GM04503 (cell line): Measurements from ENCODE around the gene FAR2.
"Not testable (repeated sequence)": the region's sequence is repeated elsewhere in the genome, so short reads cannot be mapped to it uniquely, and the experiment has no call there.

Experiments
- DNase-seq: peaks from one replicate; pipeline ENCODE4 v3.0.0-alpha.2; 2012; ENCODE audit warnings: low read depth

The FAR2 gene

DNA sequence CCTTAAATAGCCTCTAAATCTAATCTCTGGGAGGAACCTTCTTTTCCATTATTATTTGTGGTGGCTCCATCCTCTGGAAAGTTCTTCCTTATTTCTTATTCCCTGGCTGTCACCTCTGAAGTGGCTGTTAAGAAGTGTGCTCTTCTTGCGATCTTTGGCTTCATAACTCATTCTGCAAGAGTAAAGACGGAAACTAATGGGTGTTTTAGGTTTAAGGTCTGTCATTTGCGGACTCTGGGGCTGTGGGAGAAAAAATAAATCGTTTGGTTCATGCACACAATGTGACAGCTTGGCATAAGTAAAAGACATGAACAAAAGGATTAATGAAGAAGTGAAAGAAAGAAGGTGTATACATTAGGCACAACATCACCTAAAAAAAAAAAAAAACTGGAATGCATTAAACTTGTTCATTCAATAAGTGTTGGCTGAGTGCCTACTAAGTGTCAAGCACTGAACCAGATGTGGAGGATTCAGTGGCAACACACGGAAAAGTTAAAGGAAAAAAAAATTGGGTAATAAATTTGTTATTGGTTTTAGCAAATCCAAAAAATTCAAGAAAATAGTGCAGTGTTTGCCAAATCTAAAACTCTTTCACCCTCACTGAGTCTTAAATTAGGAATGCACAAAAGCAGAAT is 132.4 kb downstream of the FAR2 start:
- DNase-seq, result no peak

DNA sequence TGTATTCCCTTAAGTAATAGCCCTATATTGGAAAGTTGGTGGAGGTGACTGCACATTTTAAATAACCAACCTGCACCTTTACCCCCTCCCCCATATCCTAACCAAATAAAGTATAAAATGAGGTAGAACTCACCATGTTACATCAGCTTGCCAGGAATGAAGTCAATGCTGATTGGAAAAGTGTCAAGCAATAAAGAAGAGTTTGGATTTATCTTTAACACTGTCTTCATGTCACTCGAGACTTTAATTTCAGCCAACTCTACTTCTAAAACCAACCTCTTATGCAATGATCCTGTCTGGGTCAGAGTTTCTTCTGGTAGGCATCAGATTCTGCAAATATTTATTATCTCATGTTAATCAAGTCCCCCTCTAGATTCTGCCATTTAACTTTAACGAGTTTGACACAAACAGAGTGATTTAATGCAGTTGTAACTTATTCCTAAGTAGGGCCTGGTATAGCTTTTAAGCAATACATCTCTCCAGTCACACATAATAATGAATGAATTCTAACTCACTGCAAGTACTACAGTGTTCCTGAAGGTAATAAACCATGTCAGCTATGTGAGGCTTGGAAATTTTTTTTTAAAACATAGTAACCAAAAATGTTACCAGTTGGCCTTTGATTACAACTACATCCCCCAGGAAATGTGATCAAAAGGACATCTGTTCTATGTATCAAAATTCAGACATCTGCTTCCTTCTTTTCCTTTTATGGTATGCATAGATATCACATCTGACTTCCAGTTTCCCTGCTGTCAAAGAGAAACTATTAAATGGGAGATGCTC is 133.1 kb downstream of the FAR2 start:
- no peak for DNase-seq

DNA sequence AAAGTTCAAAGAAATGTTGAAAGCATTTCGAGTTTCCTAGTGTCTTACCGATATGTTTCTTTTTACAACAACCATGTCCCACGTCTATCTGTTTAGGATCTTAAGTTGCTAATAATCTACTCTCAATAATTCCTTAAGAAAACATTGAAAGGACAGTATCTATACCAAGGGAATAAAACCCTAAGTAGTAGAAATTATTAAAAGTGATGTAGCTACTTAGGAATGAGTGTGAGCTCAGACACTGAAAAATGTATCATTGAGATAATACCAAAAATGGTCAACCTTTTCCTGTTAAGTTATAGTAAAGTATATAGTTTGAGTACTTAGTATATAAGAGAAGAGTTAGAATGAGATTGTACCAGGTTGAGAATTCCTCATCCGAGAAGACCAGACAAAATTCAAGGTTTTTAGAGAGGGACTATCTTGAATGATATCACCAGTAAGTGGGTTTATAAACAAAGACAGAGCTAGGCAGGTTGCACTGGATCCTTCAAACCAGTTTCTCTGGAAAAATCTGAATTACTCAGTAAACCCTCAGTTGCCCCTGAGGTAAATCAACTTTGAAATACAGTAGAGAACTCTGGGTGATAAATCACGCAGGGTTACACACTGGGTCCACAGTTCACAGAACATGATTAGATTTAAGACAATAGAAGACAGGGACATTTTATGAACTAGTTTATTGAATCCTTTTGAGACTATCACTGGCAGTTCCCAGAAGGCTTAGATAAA is 135.1 kb downstream of the FAR2 start:
- no peak for DNase-seq

DNA sequence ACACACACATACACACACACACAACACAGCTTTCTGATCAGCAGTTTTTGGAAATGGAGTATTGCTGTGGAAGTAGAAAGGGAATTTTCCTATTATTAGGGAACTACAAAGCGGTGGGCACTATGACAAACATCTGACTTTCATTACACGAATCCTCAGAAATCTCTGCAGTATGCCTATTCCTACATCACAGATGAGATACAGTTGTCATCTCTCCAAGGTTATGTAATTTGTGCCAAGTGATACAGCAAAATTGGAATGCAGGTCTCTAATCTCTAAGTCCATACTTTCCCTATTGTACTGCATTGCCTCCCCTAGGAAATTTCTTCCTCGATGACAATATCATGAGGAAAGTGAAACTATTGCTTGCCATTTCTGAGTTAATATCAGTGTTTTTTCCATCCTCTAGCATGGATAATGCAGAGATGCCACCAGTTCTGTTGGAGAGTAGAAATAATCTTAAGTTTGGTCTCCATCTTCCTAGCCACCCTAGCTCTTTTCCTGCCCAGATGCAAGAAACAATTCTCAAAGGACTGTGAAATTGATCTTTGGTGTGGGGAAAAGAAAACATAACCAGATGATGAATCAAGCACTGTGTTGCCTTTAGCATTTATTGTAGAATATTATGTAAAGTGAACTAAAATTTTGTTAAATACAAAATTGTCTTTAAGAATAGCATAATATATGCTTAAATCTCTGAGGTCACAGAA is 137.2 kb downstream of the FAR2 start:
- DNase-seq, result peak; percentile 42

DNA sequence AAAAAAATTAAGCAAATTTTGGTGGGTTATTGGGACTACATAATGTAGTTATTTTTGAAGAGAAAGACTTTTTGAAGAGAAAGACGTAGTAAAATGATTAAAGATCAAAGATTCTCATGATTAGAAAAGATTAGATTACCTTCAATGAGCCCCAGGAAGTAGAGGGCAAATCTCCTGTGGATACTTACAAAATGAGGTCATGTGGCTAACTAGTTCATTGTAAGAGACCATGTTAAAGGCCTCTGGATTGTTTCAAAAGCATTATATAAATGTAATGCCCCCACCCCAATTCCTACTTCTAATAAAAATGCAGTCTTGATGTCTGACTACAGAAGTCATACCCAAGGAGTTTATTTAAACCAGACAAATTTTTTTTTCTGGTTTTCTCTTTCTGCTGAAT is 138.5 kb downstream of the FAR2 start:
- no peak for DNase-seq

DNA sequence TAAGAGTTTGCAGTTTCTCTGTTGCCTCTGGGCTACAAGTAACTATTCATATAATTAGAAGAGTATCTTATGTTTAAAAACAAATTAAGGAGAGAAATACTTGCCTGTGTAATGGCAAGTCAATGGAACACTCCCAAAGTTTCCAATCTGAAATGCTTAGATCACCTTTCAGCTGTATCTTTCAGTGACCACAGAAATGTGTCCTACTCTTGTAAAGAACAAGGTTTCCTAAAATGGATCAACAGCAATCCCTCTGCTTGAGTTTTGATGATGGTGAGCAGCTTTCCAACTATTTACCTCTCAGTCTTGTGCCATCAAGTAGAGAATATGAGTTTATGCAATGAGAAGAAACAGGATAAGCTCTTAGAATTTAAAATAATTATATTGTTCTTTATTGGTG is 139.0 kb downstream of the FAR2 start:
- no peak for DNase-seq

DNA sequence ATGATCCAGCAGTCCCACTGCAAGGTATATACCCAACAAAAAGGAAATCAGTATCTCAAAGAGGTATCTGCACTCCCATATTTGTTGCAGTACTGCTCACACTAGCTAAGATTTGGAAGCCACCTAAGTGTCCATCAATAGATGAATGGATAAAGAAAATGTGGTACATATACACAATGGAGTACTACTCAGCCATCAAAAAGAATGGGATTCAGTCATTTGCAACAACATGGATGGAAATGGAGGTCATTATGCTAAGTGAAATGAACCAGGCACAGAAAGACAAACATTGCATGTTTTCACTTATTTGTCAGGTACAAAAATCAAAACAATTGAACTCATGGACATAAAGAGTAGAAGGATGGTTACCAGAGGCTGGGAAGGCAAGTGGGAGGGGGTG is 141.4 kb downstream of the FAR2 start:
- DNase-seq, result not testable (repeated sequence)

DNA sequence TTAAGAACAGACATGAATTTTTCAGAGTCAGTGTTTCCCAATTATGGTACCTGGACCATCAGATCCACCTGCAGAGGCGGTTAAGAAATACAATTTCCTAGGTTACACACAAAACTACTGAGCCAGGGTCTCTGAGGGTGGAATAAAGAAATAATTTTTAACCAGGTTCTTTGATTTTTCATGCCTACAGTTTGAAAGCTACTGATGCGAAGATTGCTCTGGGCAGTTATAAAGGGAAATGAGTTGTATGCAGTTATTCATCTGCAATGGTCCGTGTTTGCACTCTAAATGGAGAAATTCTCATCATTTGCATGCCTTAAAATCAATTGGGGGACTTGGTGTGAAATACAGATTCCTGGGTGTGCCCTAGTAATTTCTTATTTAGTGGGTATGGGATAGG is 142.1 kb downstream of the FAR2 start:
- no peak for DNase-seq

DNA sequence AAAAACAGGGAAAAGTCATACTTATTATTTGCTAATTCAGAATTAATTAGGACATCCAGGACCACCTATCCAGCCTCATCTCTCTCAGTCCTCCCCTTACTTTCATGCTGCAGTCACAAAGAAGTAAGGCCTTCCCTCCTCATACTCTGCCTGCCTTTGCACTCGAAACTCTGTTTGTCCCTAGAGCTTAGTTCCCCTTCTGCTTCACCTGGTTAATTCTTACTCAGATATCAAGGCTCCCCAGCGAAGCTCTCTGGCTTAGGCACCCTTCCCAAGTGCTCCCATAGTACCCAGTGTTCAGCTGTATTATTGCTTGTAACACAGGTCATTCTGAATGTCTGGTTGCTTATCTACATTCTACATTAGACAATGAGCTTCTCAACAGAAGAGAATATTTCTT is 150.6 kb downstream of the FAR2 start:
- DNase-seq, result no peak

DNA sequence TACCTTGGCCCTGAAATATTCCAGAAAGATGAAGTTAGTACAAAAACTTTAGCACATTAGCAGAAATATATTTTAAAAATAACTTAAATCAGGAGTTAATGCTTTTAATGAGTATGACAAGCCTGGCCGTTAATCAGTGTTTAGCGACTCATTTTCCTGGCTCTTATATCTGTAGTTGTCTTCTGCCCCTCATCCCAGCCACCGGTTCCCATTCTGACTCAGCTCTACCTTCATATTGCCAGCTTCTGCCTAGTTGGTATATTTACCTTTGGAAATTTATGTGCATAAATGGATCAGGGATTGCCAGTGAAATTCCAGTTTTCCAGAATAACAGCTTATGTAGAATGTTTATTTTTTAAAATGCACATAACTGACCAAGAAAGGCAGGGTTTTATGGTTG is 152.0 kb downstream of the FAR2 start:
- DNase-seq, result no peak

DNA sequence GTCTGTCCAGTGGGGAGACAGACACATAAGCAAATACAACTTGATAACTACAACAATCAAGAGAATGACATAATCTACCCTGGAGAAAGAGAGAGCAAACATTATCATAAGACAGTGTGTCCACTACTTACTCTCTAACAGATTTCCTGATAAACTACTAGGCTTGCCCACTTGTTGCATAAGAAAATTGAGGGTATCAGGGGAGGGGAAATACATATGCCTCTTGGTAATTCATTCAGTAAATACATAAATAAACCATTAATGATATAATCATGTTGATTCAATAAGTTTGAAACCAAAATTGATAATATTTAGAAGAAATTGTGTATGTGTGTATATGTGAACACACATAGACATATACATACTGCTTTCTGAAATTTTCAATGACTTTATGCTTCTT is 155.3 kb downstream of the FAR2 start:
- DNase-seq, result no peak

DNA sequence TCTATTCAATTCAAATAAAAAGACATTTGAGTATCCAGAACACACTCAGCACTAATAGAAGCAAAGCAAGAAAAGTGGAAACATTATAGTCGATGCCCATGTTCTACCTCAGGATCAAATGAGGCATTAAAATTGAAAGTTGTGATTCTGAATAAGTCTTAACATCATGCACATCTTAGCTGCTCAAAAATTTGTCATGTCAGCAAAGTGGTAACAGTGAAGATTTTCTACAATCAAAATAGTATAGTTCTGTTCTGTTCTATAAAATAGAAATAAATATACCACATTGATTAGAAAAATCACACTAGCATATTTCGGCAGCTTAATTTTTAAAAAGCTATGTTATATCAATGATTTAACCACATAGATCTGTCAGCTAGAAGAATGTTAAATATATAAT is 157.2 kb downstream of the FAR2 start:
- no peak for DNase-seq

DNA sequence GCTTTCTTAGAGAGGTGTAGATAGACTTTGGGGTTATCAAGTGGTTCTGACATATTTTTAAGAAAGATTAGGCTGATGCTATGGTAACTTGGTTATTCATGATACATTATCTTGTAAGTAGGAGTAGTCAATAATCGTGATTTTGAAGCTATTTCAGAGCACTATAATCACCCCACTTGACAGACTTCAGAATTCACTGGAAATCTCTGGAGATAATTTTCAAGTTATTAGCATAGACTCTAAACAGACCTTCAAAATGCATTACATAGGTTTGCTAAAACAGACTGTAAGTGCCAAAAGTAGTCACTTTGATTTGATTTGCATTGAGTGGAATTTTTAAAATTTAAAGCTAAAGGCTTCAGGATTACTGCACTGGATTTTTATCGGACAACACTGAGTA is 157.6 kb downstream of the FAR2 start:
- DNase-seq, result no peak

DNA sequence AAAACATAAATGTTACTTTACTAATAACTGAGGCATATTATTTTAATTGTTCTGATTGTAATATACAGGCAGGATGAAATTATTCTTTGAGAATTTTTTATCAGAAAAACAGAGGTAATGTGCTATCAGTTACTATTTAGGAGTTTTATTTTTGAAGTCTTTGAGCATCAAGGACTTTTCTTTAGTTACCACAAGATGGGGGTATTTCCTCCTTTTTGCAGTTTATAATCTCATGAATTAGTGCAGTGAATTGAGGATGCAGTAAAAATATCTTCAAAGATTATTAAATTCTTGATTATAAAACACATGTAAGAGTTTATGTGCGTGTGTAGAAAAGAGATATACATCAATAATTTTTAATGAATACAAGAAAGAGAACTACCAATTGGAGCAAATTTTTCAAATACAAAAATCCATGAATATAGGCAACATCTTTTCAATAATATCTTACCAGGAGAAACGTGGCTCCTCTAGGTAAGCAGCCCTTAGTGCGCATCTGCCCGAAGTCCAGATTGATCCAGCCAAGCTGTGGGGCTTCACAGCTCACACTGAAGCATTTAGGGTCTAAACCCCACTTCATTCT is 160.3 kb downstream of the FAR2 start:
- no peak for DNase-seq

DNA sequence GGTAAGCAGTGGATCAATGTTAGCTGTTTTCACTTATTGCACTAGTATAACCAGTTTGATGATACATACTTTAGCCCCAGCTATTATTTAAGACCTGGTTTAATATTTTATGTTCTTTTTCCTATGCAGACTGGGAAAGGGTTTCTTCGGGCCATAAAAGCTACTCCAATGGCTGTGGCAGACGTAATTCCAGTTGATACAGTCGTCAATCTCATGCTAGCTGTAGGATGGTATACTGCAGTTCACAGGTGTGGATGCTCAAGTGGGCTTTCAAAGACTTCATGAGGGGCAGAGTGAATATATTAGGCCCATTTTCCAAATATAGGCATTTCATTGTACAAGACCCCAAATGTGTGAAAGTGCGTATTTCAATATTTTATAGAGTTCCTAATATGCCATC is 161.8 kb downstream of the FAR2 start:
- DNase-seq, result no peak

DNA sequence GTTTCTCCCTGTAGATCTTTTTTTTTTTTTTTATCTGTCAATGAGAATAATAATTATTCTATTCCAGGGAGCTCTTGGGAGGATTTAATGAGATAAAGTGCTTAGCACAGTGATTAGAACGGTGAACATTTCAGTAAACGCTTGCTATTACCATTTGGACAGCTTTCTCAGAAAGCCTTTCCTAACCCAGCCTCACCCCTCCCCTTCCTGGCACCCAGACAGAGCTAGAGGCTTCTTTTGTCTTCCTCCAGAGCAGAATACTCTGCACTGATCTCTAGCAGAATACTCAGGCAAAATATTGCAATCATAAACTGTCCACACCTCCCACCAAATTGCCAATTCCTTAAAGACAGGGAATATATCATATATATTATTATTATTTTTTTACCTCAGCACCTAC is 165.3 kb downstream of the FAR2 start:
- no peak for DNase-seq

DNA sequence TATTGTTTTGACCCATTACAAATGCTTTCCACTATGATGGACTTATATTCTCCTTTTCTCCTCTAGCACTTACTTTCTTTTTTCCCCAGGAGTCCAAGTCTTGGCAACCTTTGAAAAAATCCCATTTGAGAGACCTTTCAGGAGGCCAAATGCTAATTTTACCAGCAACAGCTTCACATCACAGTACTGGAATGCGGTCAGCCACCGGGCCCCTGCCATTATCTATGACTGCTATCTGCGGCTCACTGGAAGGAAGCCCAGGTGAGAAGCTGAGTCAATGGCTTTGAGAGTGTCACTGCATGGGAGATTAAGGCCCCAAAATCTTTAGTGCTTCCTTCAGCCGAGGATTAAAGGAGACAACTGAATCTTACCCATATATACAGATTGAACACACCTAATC is 167.7 kb downstream of the FAR2 start:
- peak; percentile 21 for DNase-seq

DNA sequence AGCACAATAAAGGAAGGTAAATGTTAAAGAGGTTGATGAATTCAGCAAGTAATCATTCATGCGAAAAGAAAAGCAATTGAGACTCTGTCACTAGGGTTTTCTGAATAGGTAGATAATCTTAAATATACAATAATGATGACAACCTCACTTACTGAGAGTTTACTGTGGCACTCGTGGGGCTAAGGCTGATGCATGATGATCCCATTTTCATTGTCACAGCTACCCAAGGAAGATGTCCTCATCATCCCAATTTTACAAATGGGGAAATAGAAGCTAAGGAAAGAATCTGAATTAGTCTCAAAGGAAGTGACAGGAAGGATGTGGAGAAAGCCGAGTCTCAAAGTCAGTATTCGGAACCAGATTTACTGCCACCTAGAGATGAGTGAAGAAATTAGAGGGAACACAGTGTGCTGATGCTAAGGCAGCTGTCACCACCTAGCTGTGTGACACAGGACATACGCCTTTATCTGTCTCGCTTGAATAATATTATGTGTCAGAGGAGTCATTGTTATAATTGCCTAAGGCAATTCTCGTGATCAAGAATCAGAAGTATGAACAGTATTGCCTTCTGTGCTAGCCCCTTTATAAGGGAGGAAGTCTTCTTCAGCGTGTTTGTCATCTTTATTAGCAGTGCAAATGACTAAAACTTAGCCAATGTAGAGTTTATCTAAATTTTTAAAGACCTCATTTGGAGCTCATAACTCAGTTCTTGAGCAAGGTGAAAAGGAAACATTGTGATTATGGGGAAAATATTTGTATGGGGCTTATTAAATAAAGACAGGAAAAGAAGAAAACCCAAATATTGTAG is 168.7 kb downstream of the FAR2 start:
- DNase-seq, result no peak

DNA sequence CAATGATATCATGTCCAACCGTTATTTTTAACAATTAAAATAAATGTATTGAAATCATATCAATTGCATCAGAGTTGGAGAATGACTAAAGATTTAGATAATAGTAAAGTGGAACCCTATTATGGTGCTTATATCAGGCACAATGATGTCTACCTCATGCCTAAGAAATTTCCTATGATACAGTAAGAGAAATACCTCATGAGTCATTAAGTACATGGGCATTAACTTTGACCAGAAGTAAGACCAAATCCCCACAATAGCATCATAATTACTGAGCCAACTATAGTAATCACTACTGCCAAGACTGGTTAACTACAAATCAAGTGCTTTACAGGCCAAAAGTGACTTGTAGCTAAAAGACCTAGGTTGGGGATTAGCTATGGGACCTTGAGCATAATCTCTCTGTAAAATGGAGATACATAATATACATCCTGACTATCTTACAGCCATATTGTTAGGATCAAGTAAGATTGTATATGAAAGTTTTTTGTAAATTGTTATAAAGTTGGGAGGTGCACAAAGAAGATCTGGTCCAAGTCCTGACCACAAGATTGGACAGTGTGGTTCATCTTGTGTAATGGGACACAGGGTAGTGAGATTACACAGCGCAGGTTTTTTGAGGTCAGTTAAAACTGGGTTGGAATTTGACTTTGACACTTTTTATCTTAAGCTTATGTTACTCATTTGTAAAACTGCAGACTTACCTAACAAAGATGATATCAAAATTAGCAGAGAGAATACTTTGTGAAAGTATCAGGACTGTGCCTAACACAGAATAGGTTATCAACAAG is 171.4 kb downstream of the FAR2 start:
- peak; percentile 69 for DNase-seq

DNA sequence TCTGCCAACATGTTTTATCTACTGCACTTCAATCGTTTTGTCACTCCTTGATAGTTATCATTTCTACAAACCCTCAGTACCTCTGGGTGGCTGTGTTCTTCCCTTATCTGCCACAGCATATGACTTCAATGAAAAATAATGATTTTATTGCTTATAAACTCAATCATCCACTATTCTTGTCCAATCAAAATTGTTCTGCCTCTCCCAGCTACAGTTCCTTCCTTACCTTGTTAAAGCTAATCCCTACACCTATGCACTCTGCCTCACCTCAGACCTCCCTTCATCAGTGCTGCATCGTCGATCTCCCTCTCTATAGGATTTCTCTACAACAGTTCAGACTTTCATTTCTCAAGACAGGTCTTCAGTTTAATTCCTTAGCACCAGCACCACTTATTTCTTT is 173.1 kb downstream of the FAR2 start:
- DNase-seq, result no peak

DNA sequence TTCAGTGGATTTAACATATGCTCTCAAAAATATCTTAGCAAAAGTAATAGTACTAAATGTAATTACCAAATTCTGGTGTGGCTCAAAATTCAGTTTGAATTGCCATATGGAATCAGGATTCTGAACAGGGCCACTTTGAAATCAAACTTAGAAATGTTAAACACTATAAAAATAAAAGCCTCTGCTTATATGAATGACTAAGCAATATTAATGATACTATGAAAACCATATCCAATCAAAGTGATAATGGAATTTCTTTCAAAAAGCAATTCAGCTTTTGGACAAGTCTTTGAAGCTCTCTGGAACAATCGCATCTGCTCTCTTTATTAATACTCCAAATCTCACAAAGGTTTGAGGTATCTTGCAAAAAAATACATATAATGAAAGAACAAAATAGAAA is 180.3 kb downstream of the FAR2 start:
- no peak for DNase-seq
